Gastrocnemius medialis (tissue), 4 donors: ENCODE results near the gene LRRC23.

Experiments used
- POLR2A ChIP-seq, 2 donors: fragments of 450-650 bp; IDR thresholded peaks; one replicate each; pipeline ENCODE4 v1.6.1; 2017; ENCODE audit warnings: antibody characterized with exemption in 2 of 2, mild to moderate bottlenecking in 2 of 2, moderate library complexity in 2 of 2
- TF ChIP-seq, protein P1 (sequence below), 5 experiments: fragments of 450-650 bp in 3 of 5; fragments of 200-600 bp in 2 of 5; sonication (generic) in 2 of 5; IDR thresholded peaks in 4 of 5; conservative IDR thresholded peaks in 1 of 5; 1 replicate in 4 of 5; 2 replicates in 1 of 5; pipeline ENCODE4 v1.5.1; 2016 to 2019; ENCODE audit warnings: antibody characterized with exemption in 5 of 5, mild to moderate bottlenecking in 3 of 5, moderate library complexity in 3 of 5

GRCh38 chr12:6890789-6891645 lies 13.6 kb upstream of the LRRC23 start:
- TF ChIP-seq, protein P1, sequence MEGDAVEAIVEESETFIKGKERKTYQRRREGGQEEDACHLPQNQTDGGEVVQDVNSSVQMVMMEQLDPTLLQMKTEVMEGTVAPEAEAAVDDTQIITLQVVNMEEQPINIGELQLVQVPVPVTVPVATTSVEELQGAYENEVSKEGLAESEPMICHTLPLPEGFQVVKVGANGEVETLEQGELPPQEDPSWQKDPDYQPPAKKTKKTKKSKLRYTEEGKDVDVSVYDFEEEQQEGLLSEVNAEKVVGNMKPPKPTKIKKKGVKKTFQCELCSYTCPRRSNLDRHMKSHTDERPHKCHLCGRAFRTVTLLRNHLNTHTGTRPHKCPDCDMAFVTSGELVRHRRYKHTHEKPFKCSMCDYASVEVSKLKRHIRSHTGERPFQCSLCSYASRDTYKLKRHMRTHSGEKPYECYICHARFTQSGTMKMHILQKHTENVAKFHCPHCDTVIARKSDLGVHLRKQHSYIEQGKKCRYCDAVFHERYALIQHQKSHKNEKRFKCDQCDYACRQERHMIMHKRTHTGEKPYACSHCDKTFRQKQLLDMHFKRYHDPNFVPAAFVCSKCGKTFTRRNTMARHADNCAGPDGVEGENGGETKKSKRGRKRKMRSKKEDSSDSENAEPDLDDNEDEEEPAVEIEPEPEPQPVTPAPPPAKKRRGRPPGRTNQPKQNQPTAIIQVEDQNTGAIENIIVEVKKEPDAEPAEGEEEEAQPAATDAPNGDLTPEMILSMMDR (IDR thresholded peaks at IDR 0.05 in 4 of 5, conservative IDR thresholded peaks at IDR 0.05 in 1 of 5): peak; percentile 78 to 94 (median 87)
- peak; percentile 53 to 56 for TF ChIP-seq POLR2A (IDR thresholded peaks at IDR 0.05)
